Epithelial cell of proximal tubule (primary cell): Measurements from ENCODE around the gene SYNJ2. TPM values are rescaled to one million over a fixed set of nuclear protein-coding genes. Genes with fewer than 3 reads are reported as not detected.

Source experiments
- DNase-seq: peaks from one replicate; pipeline ENCODE4 v3.0.0-alpha.2; 2011; ENCODE audit warnings: low read depth
- H3K4me3 ChIP-seq: 2 replicates; pipeline ENCODE4 v1.5.1; 2011; ENCODE audit warnings: low read depth, mild to moderate bottlenecking, low read length
- total RNA-seq: library from RNA; depleted of rRNA; stranded (reverse); fragments of >200 nt; gene quantifications from 2 replicates; pipeline ENCODE4 v1.2.3, GENCODE V29; 2015
- TF ChIP-seq, protein P1 (sequence below): conservative IDR thresholded peaks from 2 replicates; pipeline ENCODE4 v1.5.1; 2012; ENCODE audit warnings: low read depth, mild to moderate bottlenecking, low read length

The SYNJ2 gene
- total RNA-seq, 1 donor from 2014 or later, result 19.1 TPM

DNA sequence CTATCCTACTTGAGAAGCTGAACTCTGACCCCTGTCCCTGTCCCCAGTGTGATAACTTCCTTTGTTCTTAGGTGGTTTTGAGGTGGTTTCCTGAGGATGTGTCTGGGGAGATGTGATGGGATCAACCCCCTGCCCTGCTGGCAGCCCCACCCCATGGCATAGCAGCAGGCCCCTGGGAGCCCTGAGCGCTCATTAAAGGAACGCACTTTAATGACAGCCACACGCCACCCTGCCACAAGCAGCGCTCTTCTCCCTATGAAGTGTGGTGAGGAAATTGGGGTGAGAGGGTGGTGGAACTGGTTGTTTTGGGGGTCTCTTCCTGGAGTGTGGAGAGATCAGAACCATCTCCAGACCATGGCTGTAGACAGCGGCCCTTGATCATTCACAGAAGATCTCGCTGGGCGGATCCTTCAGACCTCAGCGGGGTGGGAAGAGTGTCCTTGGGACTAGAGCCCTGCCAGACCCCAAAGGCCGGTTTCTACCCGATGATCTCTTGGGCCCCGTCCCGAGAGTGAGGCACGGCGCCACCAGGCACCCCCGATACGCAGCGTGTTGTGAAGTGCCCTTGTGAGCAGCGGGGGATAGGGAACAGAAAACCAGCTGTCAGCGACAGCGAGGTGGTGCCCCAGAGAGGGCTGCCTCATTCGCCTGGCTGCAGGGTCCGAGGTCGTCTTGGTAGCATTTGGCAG lies 45.4 kb downstream of the SYNJ2 start:
- H3K4me3 ChIP-seq, result no peak overlapping the region
- TF ChIP-seq, protein P1, sequence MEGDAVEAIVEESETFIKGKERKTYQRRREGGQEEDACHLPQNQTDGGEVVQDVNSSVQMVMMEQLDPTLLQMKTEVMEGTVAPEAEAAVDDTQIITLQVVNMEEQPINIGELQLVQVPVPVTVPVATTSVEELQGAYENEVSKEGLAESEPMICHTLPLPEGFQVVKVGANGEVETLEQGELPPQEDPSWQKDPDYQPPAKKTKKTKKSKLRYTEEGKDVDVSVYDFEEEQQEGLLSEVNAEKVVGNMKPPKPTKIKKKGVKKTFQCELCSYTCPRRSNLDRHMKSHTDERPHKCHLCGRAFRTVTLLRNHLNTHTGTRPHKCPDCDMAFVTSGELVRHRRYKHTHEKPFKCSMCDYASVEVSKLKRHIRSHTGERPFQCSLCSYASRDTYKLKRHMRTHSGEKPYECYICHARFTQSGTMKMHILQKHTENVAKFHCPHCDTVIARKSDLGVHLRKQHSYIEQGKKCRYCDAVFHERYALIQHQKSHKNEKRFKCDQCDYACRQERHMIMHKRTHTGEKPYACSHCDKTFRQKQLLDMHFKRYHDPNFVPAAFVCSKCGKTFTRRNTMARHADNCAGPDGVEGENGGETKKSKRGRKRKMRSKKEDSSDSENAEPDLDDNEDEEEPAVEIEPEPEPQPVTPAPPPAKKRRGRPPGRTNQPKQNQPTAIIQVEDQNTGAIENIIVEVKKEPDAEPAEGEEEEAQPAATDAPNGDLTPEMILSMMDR, result no peak
- no peak for DNase-seq

DNA sequence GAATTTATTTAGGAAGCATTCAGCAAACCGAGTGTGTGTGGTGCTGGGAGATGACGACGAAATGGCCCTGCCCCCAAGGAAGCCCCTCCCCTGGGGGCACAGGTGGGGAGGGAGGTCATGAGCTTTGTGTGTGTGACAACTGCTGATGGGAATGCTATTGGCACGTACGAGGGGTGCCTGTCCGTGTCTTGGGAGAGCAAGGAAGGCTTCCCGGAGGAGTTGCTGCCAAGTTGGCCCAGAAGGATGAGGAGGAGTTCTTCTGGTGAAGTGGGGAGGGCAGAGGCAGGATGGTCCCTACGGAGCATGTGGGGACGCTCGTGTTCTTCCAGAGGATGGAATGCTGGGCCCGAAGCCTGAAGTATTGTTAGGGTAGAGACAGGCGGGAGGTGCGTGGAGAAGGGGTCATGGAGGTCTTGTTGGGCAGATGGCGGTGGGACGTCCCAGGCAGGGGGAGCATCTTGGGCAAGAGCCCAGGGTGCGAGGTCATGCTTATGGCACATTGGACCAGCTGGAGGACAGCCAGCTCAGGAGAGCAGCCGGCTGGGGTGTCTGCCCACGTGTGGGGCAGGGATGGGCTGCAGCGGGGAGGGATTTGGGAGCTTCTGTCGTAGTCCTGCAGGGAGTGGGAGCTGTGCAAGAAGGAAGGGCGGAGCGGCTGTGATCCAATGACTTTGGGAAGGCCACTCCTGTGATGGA lies 46.1 kb downstream of the SYNJ2 start:
- no peak for DNase-seq
- H3K4me3 ChIP-seq, result no peak overlapping the region
- TF ChIP-seq, protein P1, result no peak

DNA sequence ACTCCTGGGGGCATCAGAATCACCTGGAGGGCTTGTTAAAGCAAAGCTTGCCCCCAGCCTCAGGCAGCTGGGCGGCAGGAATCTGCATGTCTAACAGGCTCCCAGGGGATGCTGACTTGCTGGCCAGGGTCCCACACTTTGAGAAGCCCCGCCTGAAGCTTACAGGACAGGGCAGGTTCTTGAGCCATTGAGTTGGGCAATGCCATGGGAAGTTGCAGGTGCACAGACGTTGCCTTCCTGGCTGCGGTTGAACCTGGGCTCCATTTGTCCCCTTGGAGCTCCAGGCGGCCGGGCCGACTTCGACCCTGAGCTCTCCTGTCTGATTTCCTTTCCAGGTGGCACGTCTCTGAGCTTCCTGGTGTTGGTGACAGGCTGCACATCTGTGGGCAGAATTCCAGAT lies 46.8 kb downstream of the SYNJ2 start:
- no peak overlapping the region for H3K4me3 ChIP-seq
- DNase-seq, result no peak
- TF ChIP-seq, protein P1, result no peak

DNA sequence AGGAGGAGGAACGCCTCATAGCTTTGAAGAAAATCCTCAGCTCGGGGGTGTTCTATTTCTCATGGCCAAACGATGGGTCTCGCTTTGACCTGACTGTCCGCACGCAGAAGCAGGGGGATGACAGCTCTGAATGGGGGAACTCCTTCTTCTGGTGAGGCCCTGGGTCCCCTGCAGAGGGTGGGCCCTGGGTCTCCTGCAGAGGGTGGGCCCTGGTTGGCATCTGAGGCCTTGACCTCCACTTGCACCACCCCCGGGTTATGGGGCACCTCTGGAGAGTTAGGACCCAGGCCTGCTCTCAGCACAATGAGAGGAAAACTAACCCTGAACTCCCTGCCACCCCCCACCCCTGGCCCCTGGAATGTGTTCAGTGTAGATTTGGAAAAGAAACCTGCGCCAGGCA lies 47.2 kb downstream of the SYNJ2 start:
- no peak overlapping the region for H3K4me3 ChIP-seq
- no peak for DNase-seq
- TF ChIP-seq, protein P1, result no peak

DNA sequence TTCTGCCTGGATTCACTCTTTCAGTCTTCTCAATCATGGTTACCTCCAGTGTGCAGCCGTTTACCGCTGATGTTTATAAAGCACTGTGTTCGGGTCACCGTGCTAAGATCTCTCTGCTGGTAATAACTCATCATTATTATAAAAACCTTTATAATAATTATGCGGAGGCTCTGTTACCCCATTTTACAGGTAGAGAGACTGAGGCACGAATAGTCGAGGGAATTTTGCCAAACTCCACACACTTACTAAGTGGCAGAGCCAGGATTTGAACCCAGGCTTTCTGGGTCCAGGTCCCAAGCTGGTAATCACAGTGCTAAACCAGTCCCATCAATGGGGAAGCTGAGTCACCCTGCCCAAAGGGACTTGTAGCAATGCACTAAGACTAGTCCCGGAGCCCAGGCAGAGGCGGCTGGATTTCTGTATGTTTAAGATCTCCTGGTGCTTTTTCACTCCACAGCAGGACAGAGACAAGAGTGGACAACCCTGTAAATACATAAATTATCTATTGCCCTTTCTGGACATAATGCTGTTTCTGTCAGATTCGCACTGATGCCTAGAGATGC lies 48.1 kb downstream of the SYNJ2 start:
- H3K4me3 ChIP-seq, result no peak overlapping the region
- DNase-seq, result no peak
- TF ChIP-seq, protein P1, result no peak

DNA sequence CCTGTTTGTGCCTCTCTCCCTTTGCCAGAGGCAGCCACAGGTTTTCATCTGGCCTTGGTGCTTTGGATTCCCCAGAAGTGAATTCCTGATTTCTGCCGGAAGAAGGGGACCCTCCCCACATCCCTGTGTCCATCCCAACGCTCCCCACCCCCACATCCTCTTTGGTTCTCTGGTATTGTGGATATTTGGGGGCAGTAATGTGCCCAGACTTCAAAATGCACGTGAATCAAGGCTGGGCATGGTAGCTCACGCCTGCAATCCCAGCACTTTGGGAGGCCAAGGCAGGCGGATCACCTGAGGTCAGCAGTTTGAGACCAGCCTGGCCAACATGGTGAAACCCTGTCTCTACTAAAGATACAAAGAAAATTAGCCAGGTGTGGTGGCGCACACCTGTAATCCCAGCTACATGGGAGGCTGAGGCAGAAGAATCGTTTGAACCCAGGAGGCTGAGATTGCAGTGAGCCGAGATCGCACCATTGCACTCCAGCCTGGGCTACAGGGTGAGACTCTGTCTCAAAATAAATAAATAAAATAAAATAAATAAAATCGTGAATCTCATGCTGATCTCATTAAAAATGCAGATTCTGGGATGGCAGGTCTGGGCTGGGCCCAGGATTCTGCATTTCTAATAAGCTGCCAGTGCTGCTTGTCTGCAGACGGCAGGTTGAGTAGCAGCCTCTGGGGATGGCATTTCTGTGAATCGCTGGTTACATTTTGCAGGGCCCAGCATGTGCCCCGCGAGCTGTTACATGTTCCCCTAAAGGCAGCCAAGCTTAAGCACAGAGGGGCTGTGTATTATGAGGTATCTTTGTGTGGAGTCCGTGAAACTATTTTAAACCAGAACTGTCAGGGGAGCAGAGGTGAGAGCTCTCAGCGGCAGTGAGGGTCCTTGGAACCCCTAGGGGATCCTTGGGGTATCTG lies 49.0 kb downstream of the SYNJ2 start:
- TF ChIP-seq, protein P1, result no peak
- DNase-seq, result no peak
- no peak overlapping the region for H3K4me3 ChIP-seq
